GM21423 (cell line): ENCODE data around the gene KCNJ10.
"Not testable (repeated sequence)": the region's sequence is repeated elsewhere in the genome, so short reads cannot be mapped to it uniquely, and the experiment has no call there.

Experiments
- ATAC-seq: cut with Tn5 transposase; IDR thresholded peaks from one replicate; pipeline ENCODE4 v1.9.1; 2021; ENCODE audit warnings: mild to moderate bottlenecking, moderate library complexity; ENCODE audit not compliant: unreplicated experiment

The KCNJ10 gene

GRCh38 chr1:160069460-160070231 is at the start of gene KCNJ10:
Gene KCNJ10 (minus strand): TSS chr1:160070160. CDS start chr1:160042532, 27,628 bp downstream.
- ATAC-seq = no peak

GRCh38 chr1:160118928-160119327 is 49.0 kb upstream of the KCNJ10 start:
- no peak for ATAC-seq

GRCh38 chr1:160117709-160118183 is 47.8 kb upstream of the KCNJ10 start:
- no peak for ATAC-seq

- no peak for ATAC-seq
Observed at GRCh38 chr1:160117300-160117699, 47.3 kb upstream of the KCNJ10 start.

- no peak for ATAC-seq
Observed at GRCh38 chr1:160116283-160117147, 46.6 kb upstream of the KCNJ10 start.

GRCh38 chr1:160115545-160116282 is 45.8 kb upstream of the KCNJ10 start, which contains the start of gene ATP1A2:
Gene ATP1A2 (plus strand): TSS chr1:160115759. CDS start chr1:160115862, 103 bp downstream.
- no peak for ATAC-seq

- ATAC-seq = no peak
Observed at GRCh38 chr1:160114085-160114484, 44.1 kb upstream of the KCNJ10 start.

GRCh38 chr1:160113407-160113806 is 43.4 kb upstream of the KCNJ10 start:
- no peak for ATAC-seq

- ATAC-seq = no peak
Observed at GRCh38 chr1:160112357-160112756, 42.4 kb upstream of the KCNJ10 start.

GRCh38 chr1:160111462-160111861 is 41.5 kb upstream of the KCNJ10 start:
- not testable (repeated sequence) for ATAC-seq

- no peak for ATAC-seq
Observed at GRCh38 chr1:160109686-160110085, 39.7 kb upstream of the KCNJ10 start.

- no peak for ATAC-seq
Observed at GRCh38 chr1:160108888-160109662, 39.1 kb upstream of the KCNJ10 start.

- no peak for ATAC-seq
Observed at GRCh38 chr1:160107512-160107911, 37.6 kb upstream of the KCNJ10 start.

GRCh38 chr1:160105155-160105554 is 35.2 kb upstream of the KCNJ10 start:
- no peak for ATAC-seq

GRCh38 chr1:160104486-160104885 is 34.5 kb upstream of the KCNJ10 start:
- ATAC-seq = no peak

- no peak for ATAC-seq
Observed at GRCh38 chr1:160103658-160104408, 33.9 kb upstream of the KCNJ10 start.

- no peak for ATAC-seq
Observed at GRCh38 chr1:160101717-160102522, 32.0 kb upstream of the KCNJ10 start.

- no peak for ATAC-seq
Observed at GRCh38 chr1:160101037-160101716, 31.2 kb upstream of the KCNJ10 start.
